ENCODE data around the gene C2orf15. TPM values are rescaled to one million over a fixed set of nuclear protein-coding genes. Genes with fewer than 3 reads are reported as not detected.
"Not testable (repeated sequence)": the region's sequence is repeated elsewhere in the genome, so short reads cannot be mapped to it uniquely, and the experiment has no call there.

The C2orf15 gene
- total RNA-seq, 1 experiment from 2014 or later = 0.56 TPM

GRCh38 chr2:99188357-99188756, 46.9 kb downstream of the C2orf15 start:
- CTCF ChIA-PET = no interaction called here
- H3K27ac ChIP-seq (ENCODE audit: low read depth, low read length, poor library complexity, severe bottlenecking) = no peak overlapping the region
- intact Hi-C loops (cut with micrococcal nuclease; ENCODE audit: unreplicated experiment) = no loop called here
- H3K36me3 ChIP-seq (ENCODE audit: insufficient read depth, low read length, poor library complexity, severe bottlenecking) = peaks cover 15% of the 10 kb centered on the region
- H3K27me3 ChIP-seq (replicated peaks; ENCODE audit: insufficient read depth, low read depth, low read length, poor library complexity) = no peaks in the 10 kb centered on the region
- TF ChIP-seq, protein P1, sequence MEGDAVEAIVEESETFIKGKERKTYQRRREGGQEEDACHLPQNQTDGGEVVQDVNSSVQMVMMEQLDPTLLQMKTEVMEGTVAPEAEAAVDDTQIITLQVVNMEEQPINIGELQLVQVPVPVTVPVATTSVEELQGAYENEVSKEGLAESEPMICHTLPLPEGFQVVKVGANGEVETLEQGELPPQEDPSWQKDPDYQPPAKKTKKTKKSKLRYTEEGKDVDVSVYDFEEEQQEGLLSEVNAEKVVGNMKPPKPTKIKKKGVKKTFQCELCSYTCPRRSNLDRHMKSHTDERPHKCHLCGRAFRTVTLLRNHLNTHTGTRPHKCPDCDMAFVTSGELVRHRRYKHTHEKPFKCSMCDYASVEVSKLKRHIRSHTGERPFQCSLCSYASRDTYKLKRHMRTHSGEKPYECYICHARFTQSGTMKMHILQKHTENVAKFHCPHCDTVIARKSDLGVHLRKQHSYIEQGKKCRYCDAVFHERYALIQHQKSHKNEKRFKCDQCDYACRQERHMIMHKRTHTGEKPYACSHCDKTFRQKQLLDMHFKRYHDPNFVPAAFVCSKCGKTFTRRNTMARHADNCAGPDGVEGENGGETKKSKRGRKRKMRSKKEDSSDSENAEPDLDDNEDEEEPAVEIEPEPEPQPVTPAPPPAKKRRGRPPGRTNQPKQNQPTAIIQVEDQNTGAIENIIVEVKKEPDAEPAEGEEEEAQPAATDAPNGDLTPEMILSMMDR (conservative IDR thresholded peaks at IDR 0.05; ENCODE audit: low read depth, low read length) = no peak
- no peak for TF ChIP-seq EZH2 (IDR thresholded peaks at IDR 0.05; ENCODE audit: borderline replicate concordance, low read depth, low read length, poor library complexity, severe bottlenecking)
- no TSS peak for BruUV-seq (replicated peaks)
- no peaks in the 10 kb centered on the region for H3K4me1 ChIP-seq (ENCODE audit: insufficient read depth, low read length, poor library complexity, severe bottlenecking)
- H3K9me3 ChIP-seq (ENCODE audit: low read depth, low read length, poor library complexity, severe bottlenecking) = no peaks in the 10 kb centered on the region
- DNase-seq (ENCODE audit: low spot score) = no peak
- H3K4me3 ChIP-seq (ENCODE audit: low read depth, low read length, poor library complexity, severe bottlenecking) = no peak overlapping the region
- POLR2A ChIA-PET (ENCODE audit: low non-redundant PET) = no interaction called here

- no peaks in the 10 kb centered on the region for H3K4me1 ChIP-seq (ENCODE audit: insufficient read depth, low read length, poor library complexity, severe bottlenecking)
- DNase-seq (ENCODE audit: low spot score) = no peak
- H3K4me3 ChIP-seq (ENCODE audit: low read depth, low read length, poor library complexity, severe bottlenecking) = no peak overlapping the region
- POLR2A ChIA-PET (ENCODE audit: low non-redundant PET) = no interaction called here
- CTCF ChIA-PET = no interaction called here
- no peaks in the 10 kb centered on the region for H3K9me3 ChIP-seq (ENCODE audit: low read depth, low read length, poor library complexity, severe bottlenecking)
- H3K27ac ChIP-seq (ENCODE audit: low read depth, low read length, poor library complexity, severe bottlenecking) = no peak overlapping the region
- TF ChIP-seq EZH2 (IDR thresholded peaks at IDR 0.05; ENCODE audit: borderline replicate concordance, low read depth, low read length, poor library complexity, severe bottlenecking) = no peak
- TF ChIP-seq, protein P1 (conservative IDR thresholded peaks at IDR 0.05; ENCODE audit: low read depth, low read length) = peak; percentile 30; the same call in 1 of the 2 replicates
- H3K27me3 ChIP-seq (replicated peaks; ENCODE audit: insufficient read depth, low read depth, low read length, poor library complexity) = no peaks in the 10 kb centered on the region
- no TSS peak for BruUV-seq (replicated peaks)
- intact Hi-C loops (cut with micrococcal nuclease; ENCODE audit: unreplicated experiment) = no loop called here
- H3K36me3 ChIP-seq (ENCODE audit: insufficient read depth, low read length, poor library complexity, severe bottlenecking) = peaks cover 26% of the 10 kb centered on the region
Measured at GRCh38 chr2:99190548-99190947, 49.0 kb downstream of the C2orf15 start.

DNA sequence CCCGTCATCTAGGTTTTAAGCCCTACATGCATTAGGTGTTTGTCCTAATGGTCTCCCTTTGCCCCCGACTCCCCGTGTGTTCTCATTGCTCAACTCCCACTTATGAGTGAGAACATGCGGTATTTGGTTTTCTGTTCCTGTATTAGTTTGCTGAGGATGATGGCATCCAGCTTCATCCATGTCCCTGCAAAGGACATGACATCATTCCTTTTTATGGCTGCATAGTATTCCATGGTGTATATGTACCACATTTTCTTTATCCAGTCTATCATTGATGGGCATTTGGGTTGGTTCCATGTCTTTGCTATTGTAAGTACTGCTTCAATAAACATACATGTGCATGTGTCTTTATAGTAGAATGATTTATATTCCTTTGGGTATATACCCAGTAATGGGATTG, 50.9 kb downstream of the C2orf15 start:
- POLR2A ChIA-PET (ENCODE audit: low non-redundant PET); H3K4me1 ChIP-seq (ENCODE audit: insufficient read depth, low read length, poor library complexity, severe bottlenecking); intact Hi-C loops (cut with micrococcal nuclease; ENCODE audit: unreplicated experiment); BruUV-seq (replicated peaks); H3K27ac ChIP-seq (ENCODE audit: low read depth, low read length, poor library complexity, severe bottlenecking); H3K27me3 ChIP-seq (replicated peaks; ENCODE audit: insufficient read depth, low read depth, low read length, poor library complexity); H3K9me3 ChIP-seq (ENCODE audit: low read depth, low read length, poor library complexity, severe bottlenecking); H3K4me3 ChIP-seq (ENCODE audit: low read depth, low read length, poor library complexity, severe bottlenecking); DNase-seq (ENCODE audit: low spot score); CTCF ChIA-PET: not testable (repeated sequence)
- H3K36me3 ChIP-seq (ENCODE audit: insufficient read depth, low read length, poor library complexity, severe bottlenecking) = peaks cover 38% of the 10 kb centered on the region

DNA sequence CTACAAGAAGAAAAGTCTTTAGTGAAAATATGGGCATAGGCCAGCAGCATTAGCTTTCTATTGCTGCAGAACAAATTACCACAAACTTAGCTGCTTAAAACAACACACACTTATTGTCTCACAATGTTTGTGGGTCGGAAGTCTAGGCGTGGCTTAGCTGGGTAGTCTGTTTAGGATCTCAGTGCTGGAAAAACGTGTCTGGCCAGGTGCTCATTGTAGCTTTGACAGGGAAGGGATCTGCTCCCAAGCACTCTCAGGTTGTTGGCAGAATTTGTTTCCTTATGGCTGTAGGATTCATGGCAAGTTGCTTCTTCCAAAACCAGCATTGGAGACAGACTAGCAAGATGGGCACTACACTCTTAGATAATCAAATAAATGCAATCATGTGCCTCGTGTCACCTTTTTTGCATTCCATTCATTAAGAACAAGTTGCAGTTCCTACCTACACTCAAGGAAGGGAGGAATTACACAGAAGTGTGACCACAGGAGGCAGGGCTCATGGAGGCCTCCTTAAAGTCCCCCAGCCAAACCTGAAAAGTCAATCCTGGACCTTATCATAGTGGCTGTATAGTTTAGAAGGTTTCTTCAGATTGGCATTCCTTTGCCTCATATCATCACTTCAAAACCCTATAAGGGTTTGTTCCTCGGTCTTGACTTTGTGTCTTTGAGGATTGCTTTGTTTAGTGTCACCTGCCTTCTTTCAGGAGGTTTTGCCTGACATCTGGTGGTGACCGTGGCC, 56.8 kb downstream of the C2orf15 start:
- POLR2A ChIA-PET (ENCODE audit: low non-redundant PET) = no interaction called here
- CTCF ChIA-PET = no interaction called here
- intact Hi-C loops (cut with micrococcal nuclease; ENCODE audit: unreplicated experiment) = no loop called here
- Histone ChIP-seq H3K36me3 (ENCODE audit: insufficient read depth, low read length, poor library complexity, severe bottlenecking) (peaks cover 23% of the 10 kb centered on the region), H3K4me3 (ENCODE audit: low read depth, low read length, poor library complexity, severe bottlenecking) (no peak overlapping the region), H3K9me3 (ENCODE audit: low read depth, low read length, poor library complexity, severe bottlenecking) (no peaks in the 10 kb centered on the region), H3K4me1 (ENCODE audit: insufficient read depth, low read length, poor library complexity, severe bottlenecking) (no peaks in the 10 kb centered on the region), H3K27ac (ENCODE audit: low read depth, low read length, poor library complexity, severe bottlenecking) (no peak overlapping the region), H3K27me3 (replicated peaks; ENCODE audit: insufficient read depth, low read depth, low read length, poor library complexity) (no peaks in the 10 kb centered on the region)
- DNase-seq (ENCODE audit: low spot score) = no peak
- no TSS peak for BruUV-seq (replicated peaks)
- TF ChIP-seq EZH2 (IDR thresholded peaks at IDR 0.05; ENCODE audit: borderline replicate concordance, low read depth, low read length, poor library complexity, severe bottlenecking) = no peak
